Adrenal gland (tissue), 12 donors: ENCODE measurements around the gene LYRM2. TPM values are rescaled to one million over a fixed set of nuclear protein-coding genes. Genes with fewer than 3 reads are reported as not detected.
A peak's percentile ranks its signal among the peaks of the same experiment; 100 is the strongest.

ENCODE experiments used
- DNase-seq, 7 donors: peaks; one replicate each; pipeline ENCODE4 v3.0.0-alpha.2; 2019 to 2020
- H3K27ac ChIP-seq, 5 donors: fragments of 200-600 bp; sonication (generic) in 4 of 5; 1 replicate in 3 of 5; 2 replicates in 2 of 5; pipeline versions ENCODE4 v1.5.1 to v1.8.0; 2016 to 2020; ENCODE audit warnings: mild to moderate bottlenecking in 1 of 5
- H3K27me3 ChIP-seq: fragments of 200-600 bp; 2 replicates; pipeline ENCODE4 v1.8.0; 2021
- H3K36me3 ChIP-seq, 2 donors: fragments of 200-600 bp; replicated peaks in 1 of 2; 1 replicate in 1 of 2; 2 replicates in 1 of 2; pipeline versions ENCODE4 v1.5.1 to v1.8.0; 2018 to 2022
- H3K4me1 ChIP-seq, 2 donors: fragments of 200-600 bp; replicated peaks in 1 of 2; 1 replicate in 1 of 2; 2 replicates in 1 of 2; pipeline versions ENCODE4 v1.5.1 to v1.8.0; 2018 to 2021
- H3K4me3 ChIP-seq, 4 donors: fragments of 200-600 bp; sonication (generic) in 3 of 4; one replicate each; pipeline ENCODE4 v1.5.1; 2016 to 2018
- H3K9me3 ChIP-seq, 3 donors: fragments of 200-600 bp; sonication (generic) in 1 of 3; replicated peaks in 1 of 3; 1 replicate in 2 of 3; 2 replicates in 1 of 3; pipeline versions ENCODE4 v1.5.1 to v1.8.0; 2016 to 2021
- POLR2A ChIP-seq, 2 donors: fragments of 450-650 bp; IDR thresholded peaks; one replicate each; pipeline ENCODE4 v1.6.1; 2017; ENCODE audit warnings: antibody characterized with exemption in 2 of 2, mild to moderate bottlenecking in 2 of 2, moderate library complexity in 1 of 2
- WGBS, 4 donors: extraction: QIAGEN DNeasy Blood & Tissue Kit in 2 of 4; methylation state at CpG; one replicate each; pipeline versions ENCODE4 v1.1.5 to v1.1.7; 2013 to 2017; 5-methylcytosine and 5-hydroxymethylcytosine counted together
- intact Hi-C, 2 donors: fragments of 100-400 bp; cut with DNase I; formaldehyde crosslinking; loops; one replicate each; pipeline versions ENCODE4 v1.14.1 to v1.15.0; 2022 to 2023
- polyA plus RNA-seq, 3 donors: library from polyadenylated mRNA; stranded (reverse); fragments of 200-250 nt in 2 of 3; fragments of 350-450 nt in 1 of 3; fragmentation: Illumina TruSeq in 1 of 3; extraction: RNeasy Lipid Tissue Mini Kit (QIAGEN cat#74804) in 1 of 3; gene quantifications; one replicate each; pipeline ENCODE4 v1.2.3, GENCODE V29; 2013 to 2014
- total RNA-seq, 9 donors: library from RNA; depleted of rRNA in 4 of 9; stranded (reverse); fragments of >200 nt in 4 of 9; fragments of 120-200 nt in 1 of 9; fragmentation: NEBNext Ultra II Directional in 1 of 9; extraction: Animal tissue kit (Norgen Biotek cat#: 25700) in 1 of 9; gene quantifications; one replicate each; pipeline versions ENCODE4 v1.1.0 to v1.2.4, GENCODE V29; 2013 to 2023
- TF ChIP-seq, protein P1 (sequence below), 6 experiments: fragments of 450-650 bp in 4 of 6; fragments of 200-600 bp in 2 of 6; sonication (generic) in 1 of 6; IDR thresholded peaks; 1 replicate in 5 of 6; 2 replicates in 1 of 6; pipeline versions ENCODE4 v1.5.1 to v1.8.0; 2016 to 2021; ENCODE audit warnings: antibody characterized with exemption in 6 of 6, mild to moderate bottlenecking in 2 of 6, moderate library complexity in 1 of 6
- donor health status: healthy with polysubstance abuse.
- donor health status: Bipolar disorder and iron deficiency.
- donor health status: DM: yes; HTN: yes; CAD: no.
- donor health status: DM: no; HTN: no; CAD: no.
- donor health status: DM: no; HTN: no; CAD: no.
- donor health status: DM: yes; HTN: yes; CAD: no.

LYRM2 gene
- total and polyA plus RNA-seq, 12 donors: 10.2 to 97.7 (median 40.3) TPM

DNA sequence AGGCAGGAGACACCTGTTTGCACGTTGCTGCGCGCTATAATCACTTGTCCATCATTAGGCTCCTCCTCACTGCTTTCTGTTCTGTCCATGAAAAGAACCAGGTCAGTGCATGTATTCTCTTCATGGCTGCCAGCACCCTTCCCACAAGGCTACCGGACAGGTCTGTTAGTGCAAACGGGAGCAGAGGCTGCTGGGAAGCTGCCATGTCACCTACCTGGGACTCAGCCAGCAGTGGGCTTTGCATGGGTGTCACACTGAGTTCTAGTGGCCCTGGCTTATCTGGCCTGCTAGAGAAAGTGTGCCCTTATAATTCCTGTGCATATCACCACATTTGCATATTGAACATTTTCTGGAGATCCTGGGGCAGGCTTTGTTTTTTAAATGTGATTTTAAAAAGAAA lies 24.8 kb downstream of the LYRM2 start:
- Histone ChIP-seq H3K4me3 (no peak overlapping the region), H3K36me3 (no peaks in the 10 kb centered on the region), H3K4me1 (no peaks in the 10 kb centered on the region), H3K27ac (no peak overlapping the region), H3K27me3 (no peaks in the 10 kb centered on the region), H3K9me3 (no peaks in the 10 kb centered on the region)
- intact Hi-C loops: loop anchor here in 1 of 2 donors (5.0 kb wide), 1 partner anchor 181 kb away; the partner anchor contains the start of gene ANKRD6
- 89 to 92% (median 91%) methylated on average over 5 of the region's 5 CpGs for WGBS, 4 donors
- no peak for TF ChIP-seq POLR2A (IDR thresholded peaks at IDR 0.05)
- TF ChIP-seq, protein P1, sequence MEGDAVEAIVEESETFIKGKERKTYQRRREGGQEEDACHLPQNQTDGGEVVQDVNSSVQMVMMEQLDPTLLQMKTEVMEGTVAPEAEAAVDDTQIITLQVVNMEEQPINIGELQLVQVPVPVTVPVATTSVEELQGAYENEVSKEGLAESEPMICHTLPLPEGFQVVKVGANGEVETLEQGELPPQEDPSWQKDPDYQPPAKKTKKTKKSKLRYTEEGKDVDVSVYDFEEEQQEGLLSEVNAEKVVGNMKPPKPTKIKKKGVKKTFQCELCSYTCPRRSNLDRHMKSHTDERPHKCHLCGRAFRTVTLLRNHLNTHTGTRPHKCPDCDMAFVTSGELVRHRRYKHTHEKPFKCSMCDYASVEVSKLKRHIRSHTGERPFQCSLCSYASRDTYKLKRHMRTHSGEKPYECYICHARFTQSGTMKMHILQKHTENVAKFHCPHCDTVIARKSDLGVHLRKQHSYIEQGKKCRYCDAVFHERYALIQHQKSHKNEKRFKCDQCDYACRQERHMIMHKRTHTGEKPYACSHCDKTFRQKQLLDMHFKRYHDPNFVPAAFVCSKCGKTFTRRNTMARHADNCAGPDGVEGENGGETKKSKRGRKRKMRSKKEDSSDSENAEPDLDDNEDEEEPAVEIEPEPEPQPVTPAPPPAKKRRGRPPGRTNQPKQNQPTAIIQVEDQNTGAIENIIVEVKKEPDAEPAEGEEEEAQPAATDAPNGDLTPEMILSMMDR (IDR thresholded peaks at IDR 0.05): no peak
- no peak for DNase-seq

DNA sequence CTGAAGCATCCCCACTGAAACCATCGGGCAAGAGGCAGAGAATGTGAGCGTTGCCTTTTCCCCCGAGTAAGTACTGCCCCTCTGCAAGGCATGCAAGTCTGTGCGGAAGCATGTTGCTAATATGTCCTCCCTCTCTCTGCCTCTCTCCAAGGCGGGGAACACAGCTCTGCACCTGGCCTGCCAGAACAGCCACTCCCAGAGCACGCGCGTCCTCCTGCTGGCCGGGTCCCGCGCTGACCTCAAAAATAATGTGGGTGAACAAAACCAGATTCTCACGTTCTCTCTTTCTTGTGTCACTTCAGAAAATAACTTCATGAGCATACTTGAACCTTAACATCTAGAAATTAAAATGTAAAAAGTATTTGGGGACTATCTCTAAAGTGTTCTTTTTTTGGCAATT lies 26.4 kb downstream of the LYRM2 start:
- H3K36me3 ChIP-seq: no peaks in the 10 kb centered on the region
- no peak for DNase-seq
- no peaks in the 10 kb centered on the region for H3K9me3 ChIP-seq
- H3K4me1 ChIP-seq: no peaks in the 10 kb centered on the region
- TF ChIP-seq, protein P1 (IDR thresholded peaks at IDR 0.05): no peak
- no peak for TF ChIP-seq POLR2A (IDR thresholded peaks at IDR 0.05)
- intact Hi-C loops: loop anchor here in 1 of 2 donors (5.0 kb wide), 1 partner anchor 180 kb away; the partner anchor contains the start of gene ANKRD6
- H3K27me3 ChIP-seq: no peaks in the 10 kb centered on the region
- H3K4me3 ChIP-seq: no peak overlapping the region
- H3K27ac ChIP-seq: no peak overlapping the region
- 93 to 95% (median 94%) methylated on average over 11 to 12 of the region's 12 CpGs for WGBS, 4 donors

DNA sequence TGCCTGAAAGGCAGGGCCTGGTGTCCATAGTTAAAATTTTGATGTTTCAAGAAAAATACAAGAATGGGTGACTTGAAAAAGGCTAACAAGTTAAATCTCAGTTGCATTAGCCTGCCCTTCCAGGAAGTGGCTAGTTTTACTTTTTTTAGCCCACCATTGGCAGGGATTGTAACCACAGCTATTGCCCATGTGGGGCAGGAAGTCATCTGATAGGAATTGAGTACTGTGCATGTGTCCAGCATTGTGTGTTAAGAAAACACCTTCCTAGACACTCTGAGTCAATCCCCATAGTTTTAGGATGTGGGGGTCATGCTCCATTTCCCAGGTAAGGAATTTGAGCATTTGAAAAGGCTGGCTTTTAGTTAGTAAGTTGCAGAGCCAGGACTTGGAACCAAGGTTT lies 26.9 kb downstream of the LYRM2 start:
- Histone ChIP-seq H3K27me3 (no peaks in the 10 kb centered on the region), H3K27ac (no peak overlapping the region), H3K9me3 (no peaks in the 10 kb centered on the region), H3K36me3 (no peaks in the 10 kb centered on the region), H3K4me1 (no peaks in the 10 kb centered on the region), H3K4me3 (no peak overlapping the region)
- intact Hi-C loops: loop anchor here (2.0 to 5.0 kb wide), 2 partner anchors 179 kb away; partner anchors contain the start of gene ANKRD6 (in 2 of the 2)
- TF ChIP-seq, protein P1 (IDR thresholded peaks at IDR 0.05): no peak
- no peak for TF ChIP-seq POLR2A (IDR thresholded peaks at IDR 0.05)
- DNase-seq: no peak

DNA sequence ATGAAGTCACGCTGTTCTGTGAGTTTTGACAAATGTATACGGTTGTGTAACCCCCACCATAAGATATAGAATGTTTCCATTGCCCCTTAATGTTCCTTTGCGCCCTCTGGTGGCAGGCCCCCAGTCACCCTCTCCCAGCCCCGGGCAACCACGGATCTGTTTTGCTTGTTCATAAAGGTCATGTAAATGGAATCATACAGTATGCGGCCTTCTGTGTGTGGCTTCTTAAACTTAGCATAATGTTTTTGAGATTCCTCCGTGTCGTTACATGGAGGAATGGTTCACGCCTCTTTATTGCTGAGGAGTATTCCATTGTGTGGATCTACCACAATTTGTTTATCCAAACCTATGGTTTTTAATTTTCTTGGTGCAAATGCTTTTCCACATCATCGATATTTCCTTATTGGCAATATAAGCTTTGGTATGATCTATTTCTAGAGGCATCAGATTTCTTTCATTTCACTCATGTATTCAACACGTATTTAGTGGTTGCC lies 28.4 kb downstream of the LYRM2 start:
- TF ChIP-seq, protein P1 (IDR thresholded peaks at IDR 0.05): peak; percentile 65 to 79 (median 75)
- no peak for TF ChIP-seq POLR2A (IDR thresholded peaks at IDR 0.05)
- Histone ChIP-seq H3K4me1 (no peaks in the 10 kb centered on the region), H3K27me3 (no peaks in the 10 kb centered on the region), H3K36me3 (no peaks in the 10 kb centered on the region), H3K4me3 (no peak overlapping the region), H3K9me3 (no peaks in the 10 kb centered on the region), H3K27ac (no peak overlapping the region)
- 51 to 56% (median 52%) methylated on average over 11 of the region's 11 CpGs for WGBS, 4 donors
- DNase-seq: peak; percentile 55 to 77 (median 66)
- intact Hi-C loops: loop anchor here (2.0 to 5.0 kb wide), 2 partner anchors 177 to 178 kb away; partner anchors contain the start of gene ANKRD6 (in 2 of the 2)
